LHCN-M2 (cell line): ENCODE measurements around the gene CDH4. TPM values are rescaled to one million over a fixed set of nuclear protein-coding genes. Genes with fewer than 3 reads are reported as not detected.

Source experiments
- DNase-seq: peaks from one replicate; pipeline ENCODE4 v3.0.0-alpha.2; 2012; ENCODE audit warnings: low read depth
- total RNA-seq: library from RNA; depleted of rRNA; stranded (reverse); fragments of >200 nt; gene quantifications from 2 replicates; pipeline ENCODE4 v1.2.3, GENCODE V29; 2014

The CDH4 gene
- total RNA-seq, 1 experiment from 2014 or later: 0.98 TPM

- no peak for DNase-seq
Observed at GRCh38 chr20:61532736-61533135, 280.7 kb downstream of the CDH4 start.

DNA sequence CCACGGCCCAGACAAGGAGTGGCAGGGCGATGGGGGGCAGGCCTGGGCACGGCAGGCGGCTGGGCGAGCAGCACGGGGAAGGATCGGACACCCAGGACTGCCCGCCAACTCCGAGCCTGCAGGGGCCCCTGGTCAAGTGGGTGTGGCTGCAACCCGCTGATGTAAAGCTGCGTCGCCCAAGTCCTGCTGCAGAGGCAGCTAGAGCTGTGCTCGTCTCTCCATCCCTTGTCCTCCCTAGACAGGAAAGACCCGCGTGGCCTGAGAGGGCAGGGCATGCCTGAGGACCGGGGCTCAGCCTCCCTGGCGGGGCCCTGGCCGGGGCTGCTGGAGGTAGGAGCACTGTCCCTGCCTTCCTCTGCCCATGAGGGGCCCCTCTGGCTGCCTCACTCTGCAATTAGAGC, 281.2 kb downstream of the CDH4 start:
- DNase-seq: no peak

DNA sequence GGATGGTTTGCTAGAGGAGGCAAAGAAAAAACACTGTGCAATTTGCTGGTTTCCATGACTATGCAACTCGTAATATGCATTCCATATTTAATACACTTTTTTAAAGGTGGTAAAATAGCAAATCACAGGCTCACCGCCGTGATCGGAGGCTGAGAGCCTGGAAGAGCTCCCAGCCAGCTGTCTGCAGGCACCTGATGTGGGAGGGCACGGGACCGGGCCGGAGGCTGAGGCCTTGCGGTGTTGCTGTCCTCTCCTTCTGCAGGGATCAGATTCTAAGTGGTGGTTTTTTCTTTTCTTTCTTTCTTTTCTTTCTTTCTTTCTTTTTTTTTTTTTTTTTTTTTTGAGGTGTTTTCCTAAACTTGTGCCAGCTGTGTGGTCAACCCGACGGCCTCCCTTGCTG, 282.3 kb downstream of the CDH4 start:
- DNase-seq: no peak

GRCh38 chr20:61535091-61535490, 283.0 kb downstream of the CDH4 start:
- DNase-seq: no peak

- no peak for DNase-seq
Observed at GRCh38 chr20:61535536-61535935, 283.5 kb downstream of the CDH4 start.

DNA sequence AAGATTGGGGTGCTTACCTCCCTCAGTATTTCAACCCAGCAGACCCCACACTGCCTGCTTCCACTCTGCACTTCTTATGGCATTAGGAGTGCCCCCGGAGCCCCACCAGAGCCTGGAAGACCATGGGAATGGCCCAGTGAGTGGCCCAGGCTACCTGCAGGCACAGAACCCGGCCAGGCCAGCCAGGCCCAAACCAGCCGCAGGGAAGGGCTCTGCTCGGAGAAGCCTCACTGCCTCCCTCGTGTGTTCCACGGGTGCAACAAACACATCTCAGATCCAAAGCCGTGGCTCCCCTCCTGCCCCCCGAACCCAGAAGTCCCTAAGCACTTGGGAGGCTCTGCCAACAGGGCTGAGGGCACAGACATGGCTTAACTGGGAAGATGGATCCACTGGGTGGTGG, 283.9 kb downstream of the CDH4 start:
- DNase-seq: no peak

DNA sequence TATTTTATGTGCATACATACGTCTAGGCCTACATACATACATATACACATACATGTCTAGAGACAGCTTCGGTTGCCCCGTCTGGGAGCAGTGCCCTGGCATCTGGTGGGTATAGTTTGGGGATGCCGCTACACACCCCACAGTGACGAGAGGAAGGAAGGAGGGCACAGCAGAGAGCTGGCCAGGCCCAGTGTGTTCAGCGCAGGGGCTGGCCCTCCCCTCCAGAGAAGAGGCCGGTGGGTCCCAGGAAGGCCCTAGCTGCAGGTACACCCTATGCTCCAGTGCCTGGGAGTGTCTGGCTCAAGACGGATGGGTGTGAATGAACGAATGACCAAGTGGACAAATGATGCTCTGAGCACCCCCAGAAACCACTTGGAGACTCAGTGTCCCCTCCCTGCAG, 284.6 kb downstream of the CDH4 start:
- no peak for DNase-seq

DNA sequence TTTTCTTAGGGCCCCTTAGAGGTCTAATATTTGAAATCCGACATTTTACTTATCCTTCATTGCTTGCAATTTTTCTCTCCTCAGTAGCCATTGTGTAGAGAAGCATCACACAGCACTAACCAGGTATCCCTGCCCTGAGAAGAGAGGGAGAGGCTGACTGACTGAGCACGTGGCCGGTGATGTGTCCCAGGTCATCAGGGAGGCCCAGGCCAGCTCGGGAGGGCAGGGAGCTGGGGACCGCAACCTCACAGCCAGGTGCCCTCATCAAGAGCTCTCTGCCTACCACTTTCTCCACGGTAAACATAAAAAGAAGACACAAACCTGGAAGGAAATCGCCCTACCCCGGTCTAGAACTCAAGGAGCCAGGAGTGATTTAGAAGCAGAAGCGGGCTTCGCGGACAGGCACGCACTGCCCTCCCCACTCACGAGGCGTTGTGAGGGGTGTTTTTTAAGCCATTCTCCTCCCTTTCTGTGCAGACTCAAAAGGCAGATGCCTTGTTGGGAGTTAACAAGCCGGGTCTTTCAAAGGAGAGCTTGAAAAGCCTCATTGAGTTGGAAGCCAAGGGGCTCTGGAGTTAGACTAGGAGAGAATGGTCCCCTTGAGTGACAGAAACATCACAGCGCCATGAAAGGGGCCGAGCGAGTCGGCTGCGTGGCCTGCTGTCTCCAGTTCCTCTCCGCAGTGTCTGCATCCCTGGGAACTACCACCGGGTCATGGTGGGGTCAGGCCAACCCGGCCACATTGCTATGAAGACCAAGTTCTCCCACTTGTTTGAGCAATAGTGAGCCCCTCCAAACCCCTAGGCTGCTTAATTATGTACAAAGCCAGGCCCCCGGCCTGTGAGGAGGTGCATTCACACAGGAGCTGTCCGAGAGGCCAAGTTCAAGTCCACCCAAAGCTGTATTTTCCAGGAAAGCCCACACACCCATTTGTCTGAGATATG, 285.4 kb downstream of the CDH4 start:
- DNase-seq: no peak

- no peak for DNase-seq
Observed at GRCh38 chr20:61538183-61538942, 286.3 kb downstream of the CDH4 start.

- DNase-seq: no peak
Observed at GRCh38 chr20:61538943-61539265, 286.8 kb downstream of the CDH4 start.

DNA sequence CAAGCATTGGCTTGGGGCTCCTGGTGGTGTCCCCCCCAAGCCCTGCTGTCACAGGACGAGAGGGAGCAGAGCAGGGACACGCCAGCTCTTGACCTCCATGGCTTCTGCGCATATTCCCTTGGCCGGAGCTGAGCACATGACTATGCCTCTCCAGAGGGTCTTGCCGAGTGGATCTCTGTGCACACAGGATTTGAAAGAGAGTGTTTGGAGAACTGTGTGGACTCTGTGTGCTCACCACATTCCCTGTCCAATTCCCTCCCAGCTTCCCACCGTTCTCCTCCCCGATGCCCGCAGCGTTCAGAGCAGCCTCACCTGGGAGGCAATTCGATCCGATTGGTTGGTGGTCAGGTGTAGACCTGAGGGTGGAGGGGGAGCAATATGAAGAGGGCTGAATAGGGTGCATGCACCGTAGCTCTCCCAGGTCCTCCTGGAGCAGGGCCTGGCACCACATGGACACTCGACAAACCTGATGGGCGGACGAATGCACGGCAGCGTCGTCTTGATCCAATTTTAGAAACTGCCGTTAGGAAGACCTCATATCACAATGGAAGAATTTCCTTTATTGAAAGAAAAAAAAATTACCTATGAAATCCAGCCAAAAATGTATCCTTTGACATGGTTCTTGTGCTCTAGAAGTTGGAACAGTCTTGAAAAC, 287.8 kb downstream of the CDH4 start:
- no peak for DNase-seq

GRCh38 chr20:61541537-61541936, 289.5 kb downstream of the CDH4 start:
- no peak for DNase-seq

- no peak for DNase-seq
Observed at GRCh38 chr20:61543086-61543485, 291.0 kb downstream of the CDH4 start.

GRCh38 chr20:61543931-61544745, 292.1 kb downstream of the CDH4 start:
- no peak for DNase-seq

- no peak for DNase-seq
Observed at GRCh38 chr20:61544910-61545889, 293.1 kb downstream of the CDH4 start.

GRCh38 chr20:61546641-61547040, 294.6 kb downstream of the CDH4 start:
- DNase-seq: no peak

DNA sequence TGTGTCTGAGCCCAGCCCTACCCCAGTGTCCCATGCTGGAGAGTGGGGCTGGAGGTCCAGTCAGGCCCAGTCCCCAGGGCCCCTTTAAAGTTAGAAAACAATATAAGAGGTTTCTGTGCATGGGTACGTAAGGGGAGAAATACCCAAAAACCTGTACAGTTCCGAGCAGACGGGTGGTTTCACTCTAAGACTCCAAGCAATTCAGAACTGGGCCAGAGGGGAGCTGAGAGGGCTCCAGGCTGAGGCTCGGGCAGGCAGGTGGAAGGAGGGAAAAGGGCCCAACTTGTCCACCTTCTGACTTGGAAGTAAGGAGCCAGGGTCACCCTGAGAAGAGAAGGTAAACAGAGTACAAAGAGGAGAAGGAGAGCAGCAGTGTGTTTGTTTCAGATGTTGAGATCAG, 296.0 kb downstream of the CDH4 start:
- DNase-seq: no peak

DNA sequence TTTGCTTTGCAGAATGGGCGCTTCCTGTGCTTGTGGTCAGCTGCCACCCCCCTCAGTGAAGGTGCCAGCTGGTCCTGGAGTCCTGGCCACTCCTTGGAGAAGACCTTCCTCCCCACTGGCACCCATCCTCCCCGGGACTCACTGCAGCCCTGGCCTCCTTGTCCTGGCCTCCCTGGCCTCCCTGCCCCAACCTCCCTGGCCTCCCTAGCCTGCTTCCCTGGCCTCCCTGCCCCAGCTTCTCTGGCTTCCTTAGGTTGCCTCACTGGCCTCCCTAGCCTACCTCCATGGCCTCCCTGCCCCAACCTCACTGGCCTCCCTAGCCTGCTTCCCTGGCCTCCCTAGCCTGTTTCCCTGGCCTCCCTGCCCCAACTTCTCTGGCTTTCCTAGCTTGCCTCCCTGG, 297.8 kb downstream of the CDH4 start:
- no peak for DNase-seq

- DNase-seq: no peak
Observed at GRCh38 chr20:61551401-61551800, 299.3 kb downstream of the CDH4 start.

DNA sequence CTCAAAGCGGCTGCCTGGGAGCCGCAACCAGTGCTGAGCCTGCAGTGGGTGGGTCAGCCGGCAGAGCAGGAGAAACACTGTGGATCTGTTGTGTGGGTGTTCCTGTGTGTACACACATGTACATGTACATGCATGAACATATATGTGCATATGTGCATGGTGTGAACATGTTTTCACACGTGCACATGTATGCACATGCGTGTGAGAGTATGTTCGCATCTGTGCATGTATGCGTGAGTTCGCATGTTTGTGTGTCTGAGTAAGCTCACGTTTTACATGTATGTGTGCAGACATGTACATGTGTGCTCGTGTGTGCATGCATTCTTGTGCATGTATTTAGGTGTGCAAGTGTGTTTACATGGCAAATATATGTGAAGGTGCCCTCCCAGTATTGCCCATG, 302.6 kb downstream of the CDH4 start:
- DNase-seq: no peak
